ENCODE data around the gene FLNB.

DNA sequence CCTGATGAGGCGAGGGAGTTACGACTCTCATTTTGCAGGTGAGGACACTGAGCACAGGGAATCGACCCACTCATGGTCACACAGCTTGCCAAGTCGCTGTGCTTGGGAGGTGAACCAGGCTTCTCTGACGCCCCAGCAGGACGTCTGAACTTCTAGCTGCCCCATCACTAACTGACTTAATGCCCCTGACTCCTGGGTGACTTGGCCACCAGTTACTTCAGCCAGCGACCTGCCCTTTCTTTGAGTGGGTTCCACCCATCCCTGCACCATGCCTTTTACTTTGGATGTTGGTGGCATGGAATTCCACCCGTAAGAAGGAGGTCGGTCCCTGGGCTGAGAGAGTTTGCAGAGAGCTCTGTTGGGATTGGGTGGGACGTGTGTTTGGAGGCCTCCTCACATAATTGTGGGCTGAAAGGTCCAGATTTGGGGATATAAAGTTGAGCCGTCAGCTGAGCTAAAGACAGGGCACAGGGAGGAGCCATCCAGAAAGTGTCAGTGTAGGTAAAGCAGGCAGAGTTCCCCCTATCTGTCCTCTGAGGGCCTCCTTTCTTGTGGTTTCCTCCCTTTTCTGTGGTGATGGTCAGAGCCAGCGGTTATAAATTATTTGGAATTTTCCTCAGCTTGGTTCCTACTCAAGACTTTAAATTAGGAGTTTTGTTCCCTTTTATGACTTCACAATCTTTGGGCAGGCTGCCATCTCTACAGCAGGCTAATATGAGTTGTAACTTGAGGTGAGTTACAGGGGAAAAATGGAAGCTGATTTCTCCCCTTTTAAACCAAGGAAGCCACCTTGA lies 55.0 kb downstream of the FLNB start:
- TF ChIP-seq, protein P1, sequence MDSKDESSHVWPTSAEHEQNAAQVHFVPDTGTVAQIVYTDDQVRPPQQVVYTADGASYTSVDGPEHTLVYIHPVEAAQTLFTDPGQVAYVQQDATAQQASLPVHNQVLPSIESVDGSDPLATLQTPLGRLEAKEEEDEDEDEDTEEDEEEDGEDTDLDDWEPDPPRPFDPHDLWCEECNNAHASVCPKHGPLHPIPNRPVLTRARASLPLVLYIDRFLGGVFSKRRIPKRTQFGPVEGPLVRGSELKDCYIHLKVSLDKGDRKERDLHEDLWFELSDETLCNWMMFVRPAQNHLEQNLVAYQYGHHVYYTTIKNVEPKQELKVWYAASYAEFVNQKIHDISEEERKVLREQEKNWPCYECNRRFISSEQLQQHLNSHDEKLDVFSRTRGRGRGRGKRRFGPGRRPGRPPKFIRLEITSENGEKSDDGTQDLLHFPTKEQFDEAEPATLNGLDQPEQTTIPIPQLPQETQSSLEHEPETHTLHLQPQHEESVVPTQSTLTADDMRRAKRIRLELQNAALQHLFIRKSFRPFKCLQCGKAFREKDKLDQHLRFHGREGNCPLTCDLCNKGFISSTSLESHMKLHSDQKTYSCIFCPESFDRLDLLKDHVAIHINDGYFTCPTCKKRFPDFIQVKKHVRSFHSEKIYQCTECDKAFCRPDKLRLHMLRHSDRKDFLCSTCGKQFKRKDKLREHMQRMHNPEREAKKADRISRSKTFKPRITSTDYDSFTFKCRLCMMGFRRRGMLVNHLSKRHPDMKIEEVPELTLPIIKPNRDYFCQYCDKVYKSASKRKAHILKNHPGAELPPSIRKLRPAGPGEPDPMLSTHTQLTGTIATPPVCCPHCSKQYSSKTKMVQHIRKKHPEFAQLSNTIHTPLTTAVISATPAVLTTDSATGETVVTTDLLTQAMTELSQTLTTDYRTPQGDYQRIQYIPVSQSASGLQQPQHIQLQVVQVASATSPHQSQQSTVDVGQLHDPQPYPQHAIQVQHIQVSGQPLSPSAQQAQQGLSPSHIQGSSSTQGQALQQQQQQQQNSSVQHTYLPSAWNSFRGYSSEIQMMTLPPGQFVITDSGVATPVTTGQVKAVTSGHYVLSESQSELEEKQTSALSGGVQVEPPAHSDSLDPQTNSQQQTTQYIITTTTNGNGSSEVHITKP (tag by site-specific recombination; IDR thresholded peaks at IDR 0.05), result peak; percentile 83
- no peak for TF ChIP-seq ZFP37 (tag by site-specific recombination; IDR thresholded peaks at IDR 0.05)
- no peak for TF ChIP-seq ZNF121 (tag by site-specific recombination; IDR thresholded peaks at IDR 0.05)
- no peak for TF ChIP-seq ZNF423 (tag by site-specific recombination; IDR thresholded peaks at IDR 0.05)
- TF ChIP-seq ZBTB21 (tag by site-specific recombination; IDR thresholded peaks at IDR 0.05), result no peak
- TF ChIP-seq ZNF391 (tag by site-specific recombination; IDR thresholded peaks at IDR 0.05; ENCODE audit: borderline replicate concordance, low read depth), result no peak

Measured in HEK293 (cell line).